Endothelial cell of umbilical vein (primary cell): ENCODE measurements around the gene RNPC3. TPM values are rescaled to one million over a fixed set of nuclear protein-coding genes. Genes with fewer than 3 reads are reported as not detected.

ENCODE experiments used
- BruUV-seq: library from RNA; stranded (reverse); fragments of 400-500 nt; replicated peaks from 2 replicates; lab custom pipeline; 2021; lab: Mats Ljungman, UMichigan
- CTCF ChIA-PET: fragments of 300-600, 350-600 bp; sonication (Branson Sonifier 250); formaldehyde crosslinking; loops from one replicate; lab custom pipeline; 2021; ENCODE audit warnings: antibody characterized with exemption, inconsistent platforms; lab: Charles Lee
- POLR2A ChIA-PET: fragments of 300-600, 350-600 bp; sonication (Branson Sonifier 250); formaldehyde crosslinking; loops from one replicate; lab custom pipeline; 2021; ENCODE audit warnings: antibody characterized with exemption, inconsistent platforms; lab: Charles Lee
- DNase-seq: peaks from one replicate; pipeline ENCODE4 v3.0.0-alpha.2; 2011; ENCODE audit warnings: low read depth, low spot score
- FAIRE-seq: peaks from 2 replicates; lab custom pipeline; 2011; peaks lifted over from hg19 to GRCh38; lab: Jason Lieb, UNC
- H2AFZ ChIP-seq: 2 replicates; pipeline ENCODE4 v1.6.0; 2012; ENCODE audit warnings: low read depth, low read length, control low read depth, inconsistent platforms
- H3K27ac ChIP-seq: 2 replicates; pipeline ENCODE4 v1.5.1; 2011; ENCODE audit warnings: low read depth, mild to moderate bottlenecking, control low read depth, low read length, moderate library complexity; ENCODE audit not compliant: insufficient read depth
- H3K27me3 ChIP-seq, 2 experiments: 2 replicates each; pipeline versions ENCODE4 v1.6.0 to v1.6.1; 2011; ENCODE audit warnings: low read length in 2 of 2, mixed read lengths in 1 of 2; ENCODE audit not compliant: control insufficient read depth in 2 of 2, insufficient read depth in 2 of 2
- H3K36me3 ChIP-seq, 2 experiments: 2 replicates in 1 of 2; 3 replicates in 1 of 2; pipeline ENCODE4 v1.5.1; 2011; ENCODE audit warnings: low read length in 2 of 2, mild to moderate bottlenecking in 1 of 2, moderate library complexity in 1 of 2; ENCODE audit not compliant: control insufficient read depth in 2 of 2, insufficient read depth in 2 of 2; ENCODE audit errors: extremely low read depth in 1 of 2
- H3K4me1 ChIP-seq: 3 replicates; pipeline ENCODE4 v1.5.1; 2011; ENCODE audit warnings: mild to moderate bottlenecking, low read length; ENCODE audit not compliant: control insufficient read depth, insufficient read depth; ENCODE audit errors: extremely low read depth
- H3K4me2 ChIP-seq: 2 replicates; pipeline ENCODE4 v1.6.1; 2011; ENCODE audit warnings: low read length, control low read depth, mixed read lengths; ENCODE audit not compliant: insufficient read depth
- H3K4me3 ChIP-seq, 3 experiments: fragments of 200-600 bp in 1 of 3; sonication (generic), shearing (Covaris generic) in 1 of 3; replicated peaks in 1 of 3; 2 replicates each; pipeline ENCODE4 v1.5.1; 2011 to 2016; ENCODE audit warnings: control low read depth in 3 of 3, low read length in 3 of 3, mild to moderate bottlenecking in 2 of 3, inconsistent platforms in 1 of 3, low read depth in 1 of 3, moderate library complexity in 1 of 3; ENCODE audit not compliant: insufficient read depth in 1 of 3
- H3K79me2 ChIP-seq: 2 replicates; pipeline ENCODE4 v1.6.0; 2012; ENCODE audit warnings: low read length, inconsistent platforms; ENCODE audit not compliant: control insufficient read depth, insufficient read depth
- H3K9ac ChIP-seq: replicated peaks from 2 replicates; pipeline ENCODE3; 2011; ENCODE audit warnings: low read length, control low read depth; ENCODE audit not compliant: insufficient read depth; ENCODE audit errors: extremely low read depth
- H3K9me1 ChIP-seq: replicated peaks from 3 replicates; pipeline ENCODE4 v1.6.0; 2011; ENCODE audit warnings: mild to moderate bottlenecking, low read length; ENCODE audit not compliant: control insufficient read depth, insufficient read depth; ENCODE audit errors: extremely low read depth
- H3K9me3 ChIP-seq: replicated peaks from 2 replicates; pipeline ENCODE4 v1.5.1; 2012; ENCODE audit warnings: low read length, inconsistent platforms; ENCODE audit not compliant: control insufficient read depth, insufficient read depth
- H4K20me1 ChIP-seq: replicated peaks from 2 replicates; pipeline ENCODE3; 2011; ENCODE audit warnings: mild to moderate bottlenecking, low read length; ENCODE audit not compliant: control insufficient read depth, insufficient read depth; ENCODE audit errors: extremely low read depth
- EZH2 ChIP-seq: IDR thresholded peaks from 2 replicates; pipeline ENCODE4 v1.6.1; 2012; ENCODE audit warnings: borderline replicate concordance, low read depth, mild to moderate bottlenecking, moderate library complexity, low read length, inconsistent platforms; ENCODE audit not compliant: severe bottlenecking
- FOS ChIP-seq: IDR thresholded peaks from 2 replicates; pipeline ENCODE4 v1.6.1; 2011; ENCODE audit warnings: mild to moderate bottlenecking, low read length, moderate library complexity, borderline replicate concordance; ENCODE audit not compliant: insufficient read depth
- MYC ChIP-seq: IDR thresholded peaks from one replicate; pipeline ENCODE4 v1.6.1; 2011; ENCODE audit warnings: mild to moderate bottlenecking, low read depth, low read length
- POLR2A ChIP-seq: IDR thresholded peaks from 2 replicates; pipeline ENCODE4 v1.6.1; 2012; ENCODE audit warnings: low read depth, mild to moderate bottlenecking, control low read depth, low read length
- POLR2AphosphoS5 ChIP-seq: IDR thresholded peaks from 2 replicates; pipeline ENCODE4 v1.6.1; 2012; ENCODE audit warnings: low read depth, mild to moderate bottlenecking, control low read depth, low read length, moderate library complexity; ENCODE audit not compliant: insufficient read depth
- dilution Hi-C: fragments of 300-500 bp; cut with MboI; formaldehyde crosslinking; loops from one replicate; pipeline ENCODE4 v1.15.0; 2019; ENCODE audit warnings: low sequenced_read_pairs; ENCODE audit not compliant: extremely low pct_ligation_motif_present
- intact Hi-C: fragments of 100-400 bp; cut with micrococcal nuclease; formaldehyde crosslinking; loops from one replicate; pipeline ENCODE4 v1.10.0; 2022
- polyA plus RNA-seq, 4 experiments: library from polyadenylated mRNA; depleted of rRNA in 3 of 4; stranded (reverse) in 3 of 4; unstranded in 1 of 4; fragments of >200 nt; gene quantifications; 2 replicates each; pipeline versions ENCODE4 v1.2.1 to v1.2.3, GENCODE V29; 2011 to 2012; ENCODE audit warnings: missing spikeins in 1 of 4
- total RNA-seq: library from RNA; stranded (reverse); gene quantifications from 2 replicates; pipeline ENCODE4 v1.2.3, GENCODE V29; 2021
- TF ChIP-seq, protein P1 (sequence below), 2 donors: IDR thresholded peaks; 1 replicate in 1 of 2; 2 replicates in 1 of 2; pipeline ENCODE4 v1.5.1; 2011; ENCODE audit warnings: low read length in 2 of 2, mild to moderate bottlenecking in 2 of 2, moderate library complexity in 2 of 2, control low read depth in 1 of 2, inconsistent platforms in 1 of 2, low read depth in 1 of 2; ENCODE audit not compliant: insufficient read depth in 1 of 2; ENCODE audit errors: extremely low read depth in 1 of 2

RNPC3 gene
- total and polyA plus RNA-seq, 2 donors (not counting 3 experiments of a cell fraction or from before 2014, with no cell fraction given): 9.2 to 16.7 TPM

DNA sequence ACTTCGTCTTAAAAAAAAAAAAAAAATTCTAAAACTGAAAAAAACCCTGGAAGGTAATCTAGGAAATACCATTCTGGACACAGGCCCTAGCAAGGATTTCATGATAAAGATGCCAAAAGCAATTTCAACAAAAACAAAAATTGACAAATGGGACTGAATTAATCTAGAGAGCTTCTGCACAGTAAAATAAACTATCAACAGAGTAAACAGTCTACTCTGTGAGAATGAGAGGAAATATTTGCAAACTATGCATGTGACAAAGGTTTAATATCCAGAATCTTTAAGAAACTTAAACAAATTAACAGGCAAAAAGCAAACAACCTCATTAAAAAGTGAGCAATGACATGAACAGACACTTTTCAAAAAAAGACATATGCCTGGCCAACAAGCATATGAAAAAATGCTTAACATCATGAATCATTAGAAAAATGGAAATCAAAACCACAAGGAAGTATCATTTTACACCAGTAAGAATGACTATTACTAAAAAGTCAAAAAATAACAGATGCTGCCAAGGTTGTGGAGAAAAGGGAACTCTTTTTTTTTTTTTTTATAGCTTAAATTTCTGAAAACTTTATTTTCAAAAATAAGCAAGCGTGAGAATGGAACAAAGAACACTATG lies 29.4 kb upstream of the RNPC3 start:
- no TSS peak for BruUV-seq
- Histone ChIP-seq H3K27me3 (no peaks in the 10 kb centered on the region), H2AFZ (no peak overlapping the region), H3K36me3 (no peaks in the 10 kb centered on the region), H3K4me3 (no peak overlapping the region), H3K9me1 (no peaks in the 10 kb centered on the region), H3K4me2 (no peak overlapping the region), H3K9me3 (no peaks in the 10 kb centered on the region), H3K9ac (no peak overlapping the region), H3K4me1 (no peaks in the 10 kb centered on the region), H3K79me2 (no peaks in the 10 kb centered on the region), H3K27ac (no peak overlapping the region), H4K20me1 (no peaks in the 10 kb centered on the region)
- CTCF ChIA-PET: no interaction called here
- dilution Hi-C loops: no loop called here
- DNase-seq (no peak), FAIRE-seq (no peak)
- TF ChIP-seq POLR2AphosphoS5: no peak
- TF ChIP-seq POLR2A: no peak
- no peak for TF ChIP-seq FOS
- no peak for TF ChIP-seq EZH2
- intact Hi-C loops: no loop called here
- POLR2A ChIA-PET: no interaction called here

DNA sequence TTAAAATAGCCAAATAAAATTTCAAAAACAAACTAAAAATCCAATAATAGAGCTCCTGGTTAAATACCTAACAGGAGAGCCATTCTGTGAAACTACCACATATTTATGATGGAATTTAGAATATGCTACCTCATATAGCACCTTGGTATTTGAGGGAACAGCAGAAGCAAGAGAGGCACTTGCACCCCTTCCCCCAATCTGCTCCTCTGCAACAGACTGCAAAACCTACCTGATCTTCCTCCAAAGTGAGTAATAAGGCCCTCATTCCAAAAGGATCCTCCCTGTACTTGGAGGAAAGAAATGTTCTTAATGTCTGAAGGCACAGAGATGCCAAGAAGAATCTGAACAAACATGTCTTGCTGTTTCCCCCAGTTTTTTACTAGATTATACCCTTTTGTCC lies 28.1 kb upstream of the RNPC3 start:
- no peak overlapping the region for H3K27ac ChIP-seq
- no peaks in the 10 kb centered on the region for H3K9me1 ChIP-seq
- FAIRE-seq: no peak
- H4K20me1 ChIP-seq: no peaks in the 10 kb centered on the region
- no TSS peak for BruUV-seq
- intact Hi-C loops (no loop called here), dilution Hi-C loops (no loop called here)
- TF ChIP-seq, protein P1, sequence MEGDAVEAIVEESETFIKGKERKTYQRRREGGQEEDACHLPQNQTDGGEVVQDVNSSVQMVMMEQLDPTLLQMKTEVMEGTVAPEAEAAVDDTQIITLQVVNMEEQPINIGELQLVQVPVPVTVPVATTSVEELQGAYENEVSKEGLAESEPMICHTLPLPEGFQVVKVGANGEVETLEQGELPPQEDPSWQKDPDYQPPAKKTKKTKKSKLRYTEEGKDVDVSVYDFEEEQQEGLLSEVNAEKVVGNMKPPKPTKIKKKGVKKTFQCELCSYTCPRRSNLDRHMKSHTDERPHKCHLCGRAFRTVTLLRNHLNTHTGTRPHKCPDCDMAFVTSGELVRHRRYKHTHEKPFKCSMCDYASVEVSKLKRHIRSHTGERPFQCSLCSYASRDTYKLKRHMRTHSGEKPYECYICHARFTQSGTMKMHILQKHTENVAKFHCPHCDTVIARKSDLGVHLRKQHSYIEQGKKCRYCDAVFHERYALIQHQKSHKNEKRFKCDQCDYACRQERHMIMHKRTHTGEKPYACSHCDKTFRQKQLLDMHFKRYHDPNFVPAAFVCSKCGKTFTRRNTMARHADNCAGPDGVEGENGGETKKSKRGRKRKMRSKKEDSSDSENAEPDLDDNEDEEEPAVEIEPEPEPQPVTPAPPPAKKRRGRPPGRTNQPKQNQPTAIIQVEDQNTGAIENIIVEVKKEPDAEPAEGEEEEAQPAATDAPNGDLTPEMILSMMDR (IDR thresholded peaks at IDR 0.05; ENCODE audit: extremely low read depth in 1 of 2, insufficient read depth in 1 of 2, low read depth in 1 of 2, low read length in 2 of 2): no peak
- no peak for TF ChIP-seq MYC
- no peaks in the 10 kb centered on the region for H3K79me2 ChIP-seq
- ChIA-PET CTCF (no interaction called here), POLR2A (no interaction called here)
- no peak for DNase-seq
- no peaks in the 10 kb centered on the region for H3K4me1 ChIP-seq
- H3K27me3 ChIP-seq: no peaks in the 10 kb centered on the region
- no peaks in the 10 kb centered on the region for H3K9me3 ChIP-seq
- no peak overlapping the region for H2AFZ ChIP-seq
- no peak overlapping the region for H3K4me3 ChIP-seq
- H3K36me3 ChIP-seq: no peaks in the 10 kb centered on the region
- no peak overlapping the region for H3K4me2 ChIP-seq
- no peak overlapping the region for H3K9ac ChIP-seq
